DND-41 (cell line): Measurements from ENCODE around the gene IL1RL2.

ENCODE experiments used
- ATAC-seq: fragments of 200-7000 bp; cut with Tn5 transposase; 3 replicates; pipeline ENCODE4 v1.9.1; 2021; ENCODE audit warnings: low read depth; ENCODE audit not compliant: insufficient read depth
- DNase-seq: peaks from one replicate; pipeline ENCODE4 v3.0.0-alpha.2; 2020
- H2AFZ ChIP-seq: 2 replicates; pipeline ENCODE4 v1.6.0; 2012; ENCODE audit warnings: low read depth, low read length
- H3K27ac ChIP-seq: 2 replicates; pipeline ENCODE4 v1.5.1; 2012; ENCODE audit warnings: low read length, inconsistent platforms
- H3K27me3 ChIP-seq: fragments of 200-600 bp; sonication (generic); 2 replicates; pipeline ENCODE4 v1.6.0; 2012; ENCODE audit warnings: low read length, mild to moderate bottlenecking, inconsistent platforms; ENCODE audit not compliant: insufficient read depth, poor library complexity
- H3K36me3 ChIP-seq: 2 replicates; pipeline ENCODE4 v1.5.1; 2012; ENCODE audit warnings: low read length, inconsistent platforms; ENCODE audit not compliant: insufficient read depth
- H3K4me1 ChIP-seq: 2 replicates; pipeline ENCODE4 v1.5.1; 2012; ENCODE audit warnings: mild to moderate bottlenecking, low read length; ENCODE audit not compliant: insufficient read depth
- H3K4me2 ChIP-seq: 2 replicates; pipeline ENCODE4 v1.6.0; 2012; ENCODE audit warnings: mild to moderate bottlenecking, moderate library complexity, low read length, inconsistent platforms; ENCODE audit not compliant: insufficient read depth
- H3K4me3 ChIP-seq, 2 experiments: fragments of 200-600 bp in 1 of 2; shearing (Covaris generic) in 1 of 2; 2 replicates each; pipeline ENCODE4 v1.5.1; 2012 to 2016; ENCODE audit warnings: inconsistent platforms in 2 of 2, low read length in 2 of 2, mild to moderate bottlenecking in 2 of 2, low read depth in 1 of 2, moderate library complexity in 1 of 2
- H3K79me2 ChIP-seq: 2 replicates; pipeline ENCODE4 v1.6.0; 2012; ENCODE audit warnings: low read length, inconsistent platforms; ENCODE audit not compliant: insufficient read depth
- H3K9ac ChIP-seq: 2 replicates; pipeline ENCODE4 v1.6.0; 2012; ENCODE audit warnings: low read depth, mild to moderate bottlenecking, inconsistent platforms, low read length, moderate library complexity
- H3K9me3 ChIP-seq: 2 replicates; pipeline ENCODE4 v1.5.1; 2012; ENCODE audit warnings: low read length, moderate library complexity, mild to moderate bottlenecking, inconsistent platforms; ENCODE audit not compliant: insufficient read depth, severe bottlenecking
- H4K20me1 ChIP-seq: 2 replicates; pipeline ENCODE4 v1.6.0; 2012; ENCODE audit warnings: low read length; ENCODE audit not compliant: insufficient read depth
- CTCF ChIP-seq: IDR thresholded peaks from 2 replicates; pipeline ENCODE4 v1.5.1; 2012; ENCODE audit warnings: borderline replicate concordance, low read length, moderate library complexity, mild to moderate bottlenecking; ENCODE audit not compliant: poor library complexity, severe bottlenecking; ENCODE audit errors: extremely low read depth
- EZH2 ChIP-seq: IDR thresholded peaks from 3 replicates; pipeline ENCODE4 v1.6.1; 2012; ENCODE audit warnings: borderline replicate concordance, low read depth, mild to moderate bottlenecking, moderate library complexity, low read length, inconsistent platforms; ENCODE audit not compliant: severe bottlenecking

The IL1RL2 gene

GRCh38 chr2:102179788-102180686, 6.8 kb upstream of the IL1RL2 start:
- no peaks in the 10 kb centered on the region for H4K20me1 ChIP-seq
- H3K9me3 ChIP-seq = no peaks in the 10 kb centered on the region
- H3K4me3 ChIP-seq = no peak overlapping the region
- H3K36me3 ChIP-seq = no peaks in the 10 kb centered on the region
- no peak overlapping the region for H3K27ac ChIP-seq
- no peaks in the 10 kb centered on the region for H3K79me2 ChIP-seq
- H2AFZ ChIP-seq = no peak overlapping the region
- H3K4me1 ChIP-seq = no peaks in the 10 kb centered on the region
- TF ChIP-seq CTCF (no peak), EZH2 (no peak)
- H3K9ac ChIP-seq = no peak overlapping the region
- H3K4me2 ChIP-seq = no peak overlapping the region
- H3K27me3 ChIP-seq = peaks cover 13% of the 10 kb centered on the region
- DNase-seq = no peak
- no peak for ATAC-seq

GRCh38 chr2:102180687-102180999, 6.2 kb upstream of the IL1RL2 start:
- ATAC-seq = no peak
- no peaks in the 10 kb centered on the region for H4K20me1 ChIP-seq
- no peaks in the 10 kb centered on the region for H3K79me2 ChIP-seq
- no peaks in the 10 kb centered on the region for H3K4me1 ChIP-seq
- no peaks in the 10 kb centered on the region for H3K36me3 ChIP-seq
- no peak for DNase-seq
- H3K4me2 ChIP-seq = no peak overlapping the region
- no peak overlapping the region for H3K4me3 ChIP-seq
- no peak overlapping the region for H3K9ac ChIP-seq
- H3K27ac ChIP-seq = no peak overlapping the region
- no peak overlapping the region for H2AFZ ChIP-seq
- no peaks in the 10 kb centered on the region for H3K9me3 ChIP-seq
- H3K27me3 ChIP-seq = peaks cover 13% of the 10 kb centered on the region
- TF ChIP-seq EZH2 = no peak
- TF ChIP-seq CTCF = no peak

- no peak overlapping the region for H3K9ac ChIP-seq
- H2AFZ ChIP-seq = no peak overlapping the region
- H3K4me1 ChIP-seq = no peaks in the 10 kb centered on the region
- H4K20me1 ChIP-seq = no peaks in the 10 kb centered on the region
- H3K27ac ChIP-seq = no peak overlapping the region
- no peak for DNase-seq
- H3K9me3 ChIP-seq = no peaks in the 10 kb centered on the region
- no peaks in the 10 kb centered on the region for H3K36me3 ChIP-seq
- no peak for TF ChIP-seq EZH2
- TF ChIP-seq CTCF = no peak
- ATAC-seq = no peak
- H3K27me3 ChIP-seq = peaks cover 13% of the 10 kb centered on the region
- H3K79me2 ChIP-seq = no peaks in the 10 kb centered on the region
- no peak overlapping the region for H3K4me2 ChIP-seq
- H3K4me3 ChIP-seq = no peak overlapping the region
Observed at GRCh38 chr2:102181376-102181775, 5.4 kb upstream of the IL1RL2 start.
